ENCODE measurements around the gene TRA2B.

The TRA2B gene

DNA sequence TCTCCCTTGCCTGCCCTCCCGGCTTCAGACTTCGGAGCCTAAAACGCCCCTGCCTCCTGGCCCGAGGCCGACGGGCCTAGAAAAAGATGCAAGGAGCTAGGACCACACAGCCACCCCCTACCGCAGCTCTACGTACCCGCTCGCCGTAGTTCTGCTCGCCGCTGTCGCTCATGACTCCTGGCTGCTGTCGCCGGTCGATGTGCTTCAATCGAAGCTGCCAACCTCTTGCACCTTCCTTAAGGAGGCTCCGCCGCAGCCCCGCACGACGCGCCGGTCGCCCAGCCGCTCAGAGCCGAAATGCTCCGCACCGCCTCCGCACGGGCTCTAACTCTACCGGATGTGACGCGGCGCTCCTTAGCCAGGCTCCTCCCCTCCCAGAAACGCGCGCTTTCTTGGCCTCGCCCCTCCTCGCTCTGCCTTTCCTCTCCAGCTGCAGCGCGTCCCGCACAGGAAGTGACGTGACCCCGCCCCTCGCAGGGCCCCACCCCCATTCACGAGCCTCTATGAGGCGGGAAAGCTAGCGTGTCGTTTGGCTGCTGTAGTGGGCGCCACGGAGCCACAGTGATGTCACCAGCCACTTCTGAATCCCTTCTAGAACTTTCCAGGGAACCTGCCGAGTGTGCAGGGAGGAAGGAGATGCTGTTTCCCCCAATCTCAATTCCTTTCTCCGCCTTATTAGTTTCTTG lies at the start of gene TRA2B:
TRA2B (minus strand) TSS at position 326 of the 686 bp plus-strand sequence; CDS start at position 172, 154 bp downstream.
- DNase-seq (ENCODE audit: extremely low read depth in 1 of 2, low read depth in 1 of 2): peak; percentile 96 to 97

- DNase-seq (ENCODE audit: extremely low read depth in 1 of 2, low read depth in 1 of 2): no peak
Observed at GRCh38 chr3:185986198-185986777, 48.5 kb upstream of the TRA2B start.

- DNase-seq (ENCODE audit: extremely low read depth in 1 of 2, low read depth in 1 of 2): no peak
Observed at GRCh38 chr3:185984203-185984602, 46.4 kb upstream of the TRA2B start.

GRCh38 chr3:185983495-185984141 lies 45.8 kb upstream of the TRA2B start:
- peak in 1 of 2 donors; percentile 16 for DNase-seq (ENCODE audit: extremely low read depth in 1 of 2, low read depth in 1 of 2)

DNA sequence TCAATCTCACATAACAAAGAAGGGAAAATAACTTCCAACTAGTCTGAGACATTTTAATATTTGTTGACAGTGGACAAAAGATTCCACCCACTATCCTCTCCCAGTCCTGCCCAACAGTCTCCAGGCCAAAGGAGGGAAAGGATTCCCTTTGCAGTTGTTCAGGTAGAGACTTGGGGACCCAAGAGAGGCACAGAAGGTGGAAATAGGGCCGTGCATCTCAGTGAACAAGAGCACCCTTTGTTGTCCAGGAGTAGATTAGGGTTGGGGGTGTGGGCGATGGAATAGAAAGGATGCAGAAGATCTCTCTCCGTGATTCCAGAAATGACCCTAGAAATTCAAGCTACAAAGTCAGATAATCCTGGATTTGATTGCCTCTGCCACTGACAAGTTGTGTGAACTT lies 44.8 kb upstream of the TRA2B start:
- DNase-seq (ENCODE audit: extremely low read depth in 1 of 2, low read depth in 1 of 2): no peak

GRCh38 chr3:185981621-185982020 lies 43.8 kb upstream of the TRA2B start:
- DNase-seq (ENCODE audit: extremely low read depth in 1 of 2, low read depth in 1 of 2): no peak

- no peak for DNase-seq (ENCODE audit: extremely low read depth in 1 of 2, low read depth in 1 of 2)
Observed at GRCh38 chr3:185979721-185980121, 41.9 kb upstream of the TRA2B start.

DNA sequence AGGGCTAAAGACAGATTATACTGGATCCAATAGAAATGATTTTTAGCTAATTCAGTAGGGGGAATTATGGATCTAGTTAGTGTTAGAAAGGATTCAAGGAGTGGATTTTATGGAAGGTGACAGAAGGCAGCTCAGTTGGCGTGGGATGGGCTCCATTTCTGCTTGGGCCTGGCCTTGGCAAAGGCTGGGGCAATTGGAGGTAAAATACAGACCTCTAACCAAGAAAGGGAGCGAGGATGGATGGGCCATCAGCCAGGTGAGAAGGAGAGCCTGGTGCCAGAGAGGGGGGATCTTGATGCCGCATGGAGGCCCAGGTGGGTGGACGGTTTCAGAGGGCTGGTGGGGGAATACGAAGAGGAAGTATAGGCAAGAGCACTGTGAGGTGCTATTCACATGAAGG lies 40.7 kb upstream of the TRA2B start:
- DNase-seq (ENCODE audit: extremely low read depth in 1 of 2, low read depth in 1 of 2): no peak

DNA sequence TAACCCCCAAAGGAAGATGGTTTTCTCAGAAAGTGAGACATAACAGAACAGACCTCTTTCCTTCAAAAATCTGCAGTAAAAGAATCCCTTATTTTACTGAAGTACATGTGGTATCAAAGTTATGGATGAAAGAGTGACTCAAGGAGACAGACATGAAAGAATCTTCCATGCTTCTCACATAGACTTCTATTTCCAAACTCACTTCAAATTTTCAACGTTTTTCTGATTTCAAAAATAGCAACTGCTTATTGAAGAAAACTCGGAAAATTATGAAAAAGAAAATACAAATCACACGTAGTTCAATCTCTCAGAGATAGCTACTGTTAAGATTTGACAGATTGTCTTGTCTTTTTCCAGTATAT lies 39.8 kb upstream of the TRA2B start:
- no peak for DNase-seq (ENCODE audit: extremely low read depth in 1 of 2, low read depth in 1 of 2)

DNA sequence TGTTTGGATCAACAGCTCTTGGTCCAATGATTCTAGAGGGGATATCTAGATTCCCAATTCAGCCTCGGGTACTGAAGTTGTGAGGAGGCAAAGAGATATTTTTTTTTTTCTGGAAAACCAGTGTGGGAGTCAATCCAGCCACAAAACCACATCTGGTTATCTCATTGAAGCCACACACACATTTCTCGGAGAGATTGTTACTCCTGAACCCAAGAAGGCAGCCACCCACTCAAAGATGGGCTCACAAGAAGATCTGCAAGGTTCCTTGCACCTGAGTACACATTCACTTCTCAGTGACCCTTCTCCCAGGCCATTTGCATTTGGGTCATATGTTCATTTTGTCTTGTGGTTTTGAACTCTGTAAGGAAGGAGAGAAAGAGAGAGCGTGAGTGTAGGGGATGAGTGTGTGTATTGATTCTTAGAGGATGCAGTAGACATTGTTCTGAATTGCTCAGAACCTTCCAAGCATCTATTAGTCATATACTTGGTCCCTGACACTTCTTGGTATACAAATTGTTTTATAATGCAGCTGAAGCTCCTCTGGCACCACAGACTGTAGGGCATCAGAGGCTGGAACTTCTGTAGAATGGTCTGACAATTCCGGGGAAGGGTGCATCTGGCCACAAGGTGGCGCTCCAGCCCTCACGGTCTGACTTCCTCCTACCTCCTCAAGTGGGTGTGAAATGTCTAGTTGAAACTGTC lies 39.3 kb upstream of the TRA2B start:
- peak; percentile 69 to 81 for DNase-seq (ENCODE audit: extremely low read depth in 1 of 2, low read depth in 1 of 2)

DNA sequence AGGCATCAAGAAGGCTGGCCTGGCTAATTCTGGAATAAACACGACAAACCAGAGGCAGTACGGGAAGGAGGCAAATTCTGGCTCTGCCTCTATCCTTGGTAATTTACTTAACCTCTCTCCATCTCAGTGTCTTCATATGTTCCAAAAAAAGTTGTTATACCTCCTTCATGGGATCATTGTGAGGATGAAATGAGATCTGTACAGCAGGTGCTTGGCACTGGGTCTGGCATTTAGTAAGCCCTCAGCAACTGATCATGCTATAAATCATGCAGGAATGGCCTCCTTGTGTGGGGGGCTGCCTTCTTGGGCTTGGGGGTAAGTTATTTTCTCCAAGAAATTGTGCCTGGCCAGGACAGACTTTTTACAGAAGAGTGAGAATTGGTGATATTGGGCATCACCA lies 38.3 kb upstream of the TRA2B start:
- no peak for DNase-seq (ENCODE audit: extremely low read depth in 1 of 2, low read depth in 1 of 2)

DNA sequence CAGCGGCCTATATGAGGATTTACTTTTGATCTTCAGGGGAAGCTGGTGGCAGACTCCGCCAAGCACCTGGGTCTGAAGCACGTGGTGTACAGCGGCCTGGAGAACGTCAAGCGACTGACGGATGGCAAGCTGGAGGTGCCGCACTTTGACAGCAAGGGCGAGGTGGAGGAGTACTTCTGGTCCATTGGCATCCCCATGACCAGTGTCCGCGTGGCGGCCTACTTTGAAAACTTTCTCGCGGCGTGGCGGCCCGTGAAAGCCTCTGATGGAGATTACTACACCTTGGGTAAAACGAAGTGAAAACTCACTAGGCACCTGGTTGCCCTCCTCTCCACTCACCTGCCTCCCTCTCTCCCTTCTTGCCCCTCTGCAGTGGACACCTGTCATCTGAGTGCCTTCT lies 33.8 kb upstream of the TRA2B start:
- DNase-seq (ENCODE audit: extremely low read depth in 1 of 2, low read depth in 1 of 2): no peak

GRCh38 chr3:185968168-185968567 lies 30.4 kb upstream of the TRA2B start:
- DNase-seq (ENCODE audit: extremely low read depth in 1 of 2, low read depth in 1 of 2): no peak

DNA sequence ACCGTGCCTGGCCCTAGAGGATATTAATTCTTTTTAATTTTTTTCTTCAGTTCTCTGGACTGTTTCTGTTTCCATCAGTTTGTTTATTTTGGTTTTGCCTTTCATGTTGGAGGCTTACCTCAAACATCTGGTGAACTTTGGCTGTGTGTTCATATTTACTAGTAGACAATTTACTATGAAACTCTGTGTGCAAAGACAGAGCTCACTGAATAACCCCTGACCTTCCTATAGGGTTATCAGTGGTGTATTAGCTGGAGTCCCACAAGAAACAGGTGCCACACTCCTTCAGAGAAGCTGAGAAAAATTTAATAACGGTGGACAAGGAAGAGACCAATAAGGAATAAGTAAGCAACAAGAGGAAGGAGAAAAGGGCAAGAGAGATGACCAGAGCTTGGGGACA lies 28.8 kb upstream of the TRA2B start:
- DNase-seq (ENCODE audit: extremely low read depth in 1 of 2, low read depth in 1 of 2): no peak

GRCh38 chr3:185965496-185965895 lies 27.7 kb upstream of the TRA2B start:
- DNase-seq (ENCODE audit: extremely low read depth in 1 of 2, low read depth in 1 of 2): no peak

DNA sequence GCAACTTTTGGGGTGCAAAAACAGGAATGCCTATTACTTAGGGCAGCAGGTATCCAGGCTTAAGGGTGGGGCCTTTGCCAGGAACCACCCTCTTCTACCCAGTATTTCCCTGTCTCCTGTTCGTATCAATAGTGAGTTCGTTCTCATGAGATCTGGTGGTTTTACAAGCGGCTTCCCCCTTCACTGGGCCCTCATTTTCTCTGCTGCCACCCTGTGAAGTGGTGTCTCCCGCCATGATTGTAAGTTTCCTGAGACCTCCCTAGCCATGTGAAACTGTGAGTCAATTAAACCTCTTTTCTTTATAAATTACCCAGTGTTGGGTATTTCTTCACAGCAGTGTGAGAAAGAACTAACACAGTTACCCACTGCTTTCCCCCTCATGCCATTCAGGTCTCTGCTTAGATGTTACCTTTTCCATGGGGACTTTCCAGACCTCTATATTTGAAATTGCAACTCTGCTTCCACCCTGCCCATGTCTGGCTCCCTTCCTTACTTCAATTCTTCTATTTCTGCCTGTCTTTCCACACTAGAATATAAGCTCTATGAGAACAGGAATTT lies 23.9 kb upstream of the TRA2B start:
- DNase-seq (ENCODE audit: extremely low read depth in 1 of 2, low read depth in 1 of 2): peak in 1 of 2 donors; percentile 12

GRCh38 chr3:185960522-185961288 lies 22.9 kb upstream of the TRA2B start:
- DNase-seq (ENCODE audit: extremely low read depth in 1 of 2, low read depth in 1 of 2): no peak

DNA sequence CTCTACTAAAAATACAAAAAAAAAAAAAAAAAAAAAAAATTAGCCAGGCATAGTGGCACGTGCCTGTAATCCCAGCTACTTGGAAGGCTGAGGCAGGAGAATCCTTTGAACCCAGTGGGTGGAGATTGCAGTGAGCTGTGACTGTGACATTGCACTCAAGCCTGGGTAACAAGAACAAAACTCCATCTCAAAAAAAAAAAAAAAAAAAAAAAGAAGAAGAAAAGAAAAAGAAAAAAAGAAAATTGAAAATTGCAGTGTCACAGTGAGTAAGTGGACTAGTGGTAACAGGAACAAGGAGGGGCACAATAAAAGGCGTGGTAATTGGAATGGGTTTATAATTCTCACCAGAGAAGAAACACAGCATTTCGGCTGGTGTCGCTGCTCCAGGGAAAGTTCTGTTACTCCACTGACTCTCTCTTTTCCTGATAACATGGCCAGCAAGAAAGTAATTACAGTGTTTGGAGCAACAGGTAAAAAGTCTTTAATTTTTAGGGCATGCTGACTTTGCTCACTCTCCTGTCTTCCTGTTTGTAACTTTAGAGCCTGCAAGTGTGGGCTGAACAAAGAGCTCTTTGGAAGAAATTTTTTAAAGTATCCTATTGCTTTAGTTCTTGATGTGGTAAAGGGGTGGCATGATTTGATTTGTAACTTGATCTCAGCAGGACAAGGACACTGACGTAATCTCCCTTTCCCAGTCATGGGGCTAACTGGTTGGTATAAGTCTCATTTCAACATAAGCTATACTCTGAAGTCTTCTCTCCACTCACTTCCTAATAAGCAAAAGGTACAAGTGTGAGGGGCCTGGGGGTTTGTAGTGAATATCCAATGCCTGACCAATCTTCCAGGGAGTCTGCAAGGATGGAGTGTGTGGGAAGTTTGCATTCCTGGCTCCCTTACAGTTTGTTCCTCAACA lies 22.1 kb upstream of the TRA2B start:
- DNase-seq (ENCODE audit: extremely low read depth in 1 of 2, low read depth in 1 of 2): no peak

DNA sequence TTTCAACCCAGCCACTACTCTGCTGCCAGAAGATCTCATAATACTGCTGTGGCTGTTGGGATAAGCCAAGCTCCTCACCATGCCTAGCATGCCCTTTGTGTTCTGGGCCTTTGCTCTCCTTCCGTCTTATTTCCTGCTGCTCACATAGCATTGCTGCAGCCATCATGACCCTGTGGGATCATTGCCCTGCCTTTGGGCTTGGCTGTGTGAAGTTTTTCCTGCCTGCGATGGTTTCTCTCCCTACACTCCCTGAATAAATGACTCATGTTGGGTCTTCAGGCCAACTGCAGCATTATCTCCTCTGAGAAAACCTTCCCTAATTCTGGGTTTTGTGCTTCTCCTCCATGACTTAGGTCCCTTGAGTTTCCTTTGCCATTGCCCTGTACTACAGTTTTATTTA lies 20.8 kb upstream of the TRA2B start:
- DNase-seq (ENCODE audit: extremely low read depth in 1 of 2, low read depth in 1 of 2): no peak

GRCh38 chr3:185956244-185956643 lies 18.4 kb upstream of the TRA2B start:
- DNase-seq (ENCODE audit: extremely low read depth in 1 of 2, low read depth in 1 of 2): no peak
